ENCODE measurements around the gene TMEM131L.
"Not testable (repeated sequence)": the region's sequence is repeated elsewhere in the genome, so short reads cannot be mapped to it uniquely, and the experiment has no call there.

Gene TMEM131L

GRCh38 chr4:153564630-153565525, 98.7 kb downstream of the TMEM131L start:
- Histone ChIP-seq H3K4me3 (ENCODE audit: low read length) (no peak overlapping the region), H3K9me2 (replicated peaks; ENCODE audit: insufficient read depth, low read length) (no peaks in the 10 kb centered on the region), H3F3A (ENCODE audit: insufficient read depth, low read length) (no peaks in the 10 kb centered on the region), H3K4me2 (ENCODE audit: low read depth, low read length) (no peak overlapping the region), H2AFZ (ENCODE audit: low read length) (no peak overlapping the region), H3K4me1 (ENCODE audit: low read length) (no peaks in the 10 kb centered on the region), H3K27ac (ENCODE audit: low read length) (no peak overlapping the region), H3K9me3 (replicated peaks; ENCODE audit: insufficient read depth, low read length) (no peaks in the 10 kb centered on the region), H3K27me3 (replicated peaks; ENCODE audit: insufficient read depth, low read length) (no peaks in the 10 kb centered on the region), H3K36me3 (replicated peaks; ENCODE audit: insufficient read depth, low read length) (no peaks in the 10 kb centered on the region), H3K9ac (ENCODE audit: low read length) (no peak overlapping the region), H3K79me2 (ENCODE audit: low read length) (no peaks in the 10 kb centered on the region), H4K20me1 (ENCODE audit: insufficient read depth, low read length) (no peaks in the 10 kb centered on the region)
- TF ChIP-seq EZH2phosphoT487 (IDR thresholded peaks at IDR 0.05; ENCODE audit: low read length) (no peak), EZH2 (optimal IDR thresholded peaks at IDR 0.05; ENCODE audit: low read depth, low read length) (no peak)
- TF ChIP-seq, protein P1, sequence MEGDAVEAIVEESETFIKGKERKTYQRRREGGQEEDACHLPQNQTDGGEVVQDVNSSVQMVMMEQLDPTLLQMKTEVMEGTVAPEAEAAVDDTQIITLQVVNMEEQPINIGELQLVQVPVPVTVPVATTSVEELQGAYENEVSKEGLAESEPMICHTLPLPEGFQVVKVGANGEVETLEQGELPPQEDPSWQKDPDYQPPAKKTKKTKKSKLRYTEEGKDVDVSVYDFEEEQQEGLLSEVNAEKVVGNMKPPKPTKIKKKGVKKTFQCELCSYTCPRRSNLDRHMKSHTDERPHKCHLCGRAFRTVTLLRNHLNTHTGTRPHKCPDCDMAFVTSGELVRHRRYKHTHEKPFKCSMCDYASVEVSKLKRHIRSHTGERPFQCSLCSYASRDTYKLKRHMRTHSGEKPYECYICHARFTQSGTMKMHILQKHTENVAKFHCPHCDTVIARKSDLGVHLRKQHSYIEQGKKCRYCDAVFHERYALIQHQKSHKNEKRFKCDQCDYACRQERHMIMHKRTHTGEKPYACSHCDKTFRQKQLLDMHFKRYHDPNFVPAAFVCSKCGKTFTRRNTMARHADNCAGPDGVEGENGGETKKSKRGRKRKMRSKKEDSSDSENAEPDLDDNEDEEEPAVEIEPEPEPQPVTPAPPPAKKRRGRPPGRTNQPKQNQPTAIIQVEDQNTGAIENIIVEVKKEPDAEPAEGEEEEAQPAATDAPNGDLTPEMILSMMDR (IDR thresholded peaks at IDR 0.05; ENCODE audit: low read length) = no peak
- DNase-seq = no peak

DNA sequence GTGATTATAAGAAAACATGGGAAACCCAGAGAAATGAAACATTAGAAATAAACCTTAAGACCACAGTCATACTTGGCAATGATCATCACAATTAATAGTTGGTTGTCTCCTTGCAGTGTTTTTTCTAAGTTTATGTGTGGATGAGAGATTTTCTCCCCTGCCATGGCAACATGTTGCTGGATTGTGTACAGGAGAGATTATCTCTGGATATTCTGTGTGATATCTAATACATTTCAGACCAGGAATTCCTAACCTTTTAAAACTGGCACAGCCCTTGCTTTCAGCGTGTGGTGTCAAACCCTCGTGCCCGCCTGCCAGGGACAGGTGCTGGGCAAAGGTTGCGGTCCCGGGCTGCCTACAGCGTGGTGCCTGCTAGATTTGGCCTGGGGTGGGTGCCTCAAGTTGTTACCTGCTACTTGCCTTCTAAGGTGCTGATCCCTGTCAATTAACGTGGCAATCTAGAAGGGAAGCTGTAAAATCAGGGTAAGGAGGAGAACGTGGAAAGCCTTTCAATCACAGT, 100.5 kb downstream of the TMEM131L start:
- no peak for DNase-seq
- no peaks in the 10 kb centered on the region for H4K20me1 ChIP-seq (ENCODE audit: insufficient read depth, low read length)
- H3K27ac ChIP-seq (ENCODE audit: low read length) = no peak overlapping the region
- TF ChIP-seq EZH2phosphoT487 (IDR thresholded peaks at IDR 0.05; ENCODE audit: low read length) = no peak
- TF ChIP-seq, protein P1 (IDR thresholded peaks at IDR 0.05; ENCODE audit: low read length) = no peak
- TF ChIP-seq EZH2 (optimal IDR thresholded peaks at IDR 0.05; ENCODE audit: low read depth, low read length) = no peak
- no peak overlapping the region for H3K9ac ChIP-seq (ENCODE audit: low read length)
- no peaks in the 10 kb centered on the region for H3K4me1 ChIP-seq (ENCODE audit: low read length)
- H3K9me2 ChIP-seq (replicated peaks; ENCODE audit: insufficient read depth, low read length) = no peaks in the 10 kb centered on the region
- H3K79me2 ChIP-seq (ENCODE audit: low read length) = no peaks in the 10 kb centered on the region
- no peaks in the 10 kb centered on the region for H3K9me3 ChIP-seq (replicated peaks; ENCODE audit: insufficient read depth, low read length)
- H3K4me3 ChIP-seq (ENCODE audit: low read length) = no peak overlapping the region
- H2AFZ ChIP-seq (ENCODE audit: low read length) = no peak overlapping the region
- H3K4me2 ChIP-seq (ENCODE audit: low read depth, low read length) = no peak overlapping the region
- H3K36me3 ChIP-seq (replicated peaks; ENCODE audit: insufficient read depth, low read length) = no peaks in the 10 kb centered on the region
- no peaks in the 10 kb centered on the region for H3F3A ChIP-seq (ENCODE audit: insufficient read depth, low read length)
- H3K27me3 ChIP-seq (replicated peaks; ENCODE audit: insufficient read depth, low read length) = no peaks in the 10 kb centered on the region

DNA sequence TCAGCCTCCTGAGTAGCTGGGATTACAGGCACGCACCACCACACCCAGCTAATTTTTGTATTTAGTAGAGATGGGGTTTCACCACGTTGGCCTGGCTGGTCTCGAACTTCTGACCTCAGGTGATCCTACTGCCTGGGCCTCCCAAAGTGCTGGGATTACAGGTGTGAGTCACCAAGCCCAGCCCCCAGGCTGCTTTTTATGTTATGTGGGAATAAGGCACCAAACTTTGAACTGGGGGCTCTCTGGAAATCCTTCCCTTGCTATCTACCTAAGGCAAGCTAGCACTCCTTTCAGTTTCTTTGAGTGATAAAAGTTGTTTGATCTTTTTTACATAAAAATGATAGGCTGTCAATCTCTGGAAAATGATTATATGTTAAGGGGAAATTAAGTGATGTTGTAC, 101.5 kb downstream of the TMEM131L start:
- H3K36me3 ChIP-seq (replicated peaks; ENCODE audit: insufficient read depth, low read length); DNase-seq; H3K9me2 ChIP-seq (replicated peaks; ENCODE audit: insufficient read depth, low read length); H3K9me3 ChIP-seq (replicated peaks; ENCODE audit: insufficient read depth, low read length); H4K20me1 ChIP-seq (ENCODE audit: insufficient read depth, low read length); H3K4me2 ChIP-seq (ENCODE audit: low read depth, low read length); H3K27ac ChIP-seq (ENCODE audit: low read length); H2AFZ ChIP-seq (ENCODE audit: low read length); H3F3A ChIP-seq (ENCODE audit: insufficient read depth, low read length); H3K27me3 ChIP-seq (replicated peaks; ENCODE audit: insufficient read depth, low read length); H3K4me1 ChIP-seq (ENCODE audit: low read length); H3K9ac ChIP-seq (ENCODE audit: low read length); H3K4me3 ChIP-seq (ENCODE audit: low read length); H3K79me2 ChIP-seq (ENCODE audit: low read length): not testable (repeated sequence)
